Measurements from ENCODE around the gene SERTAD2.

The SERTAD2 gene

GRCh38 chr2:64607381-64608304 lies 46.1 kb downstream of the SERTAD2 start:
- no peak for DNase-seq

- no peak for DNase-seq
Observed at GRCh38 chr2:64606479-64607363, 47.0 kb downstream of the SERTAD2 start.

GRCh38 chr2:64605991-64606478 lies 47.7 kb downstream of the SERTAD2 start:
- DNase-seq: no peak

- no peak for DNase-seq
Observed at GRCh38 chr2:64605026-64605471, 48.7 kb downstream of the SERTAD2 start.

- DNase-seq: no peak
Observed at GRCh38 chr2:64604155-64604554, 49.6 kb downstream of the SERTAD2 start.

GRCh38 chr2:64602436-64602835 lies 51.3 kb downstream of the SERTAD2 start:
- DNase-seq: no peak

GRCh38 chr2:64601785-64602391 lies 51.8 kb downstream of the SERTAD2 start:
- peak; percentile 68 for DNase-seq

- DNase-seq: peak; percentile 86
Observed at GRCh38 chr2:64601034-64601754, 52.5 kb downstream of the SERTAD2 start.

- peak; percentile 42 for DNase-seq
Observed at GRCh38 chr2:64599469-64599868, 54.2 kb downstream of the SERTAD2 start.

GRCh38 chr2:64598226-64598625 lies 55.5 kb downstream of the SERTAD2 start:
- DNase-seq: no peak

GRCh38 chr2:64595397-64596176 lies 58.1 kb downstream of the SERTAD2 start:
- DNase-seq: no peak

GRCh38 chr2:64594226-64594989 lies 59.3 kb downstream of the SERTAD2 start:
- no peak for DNase-seq

GRCh38 chr2:64593035-64593655 lies 60.6 kb downstream of the SERTAD2 start:
- no peak for DNase-seq

- DNase-seq: no peak
Observed at GRCh38 chr2:64591188-64591587, 62.5 kb downstream of the SERTAD2 start.

- DNase-seq: no peak
Observed at GRCh38 chr2:64587561-64587960, 66.2 kb downstream of the SERTAD2 start.

- peak; percentile 51 for DNase-seq
Observed at GRCh38 chr2:64586883-64587481, 66.7 kb downstream of the SERTAD2 start.

GRCh38 chr2:64586054-64586453 lies 67.7 kb downstream of the SERTAD2 start:
- no peak for DNase-seq

- no peak for DNase-seq
Observed at GRCh38 chr2:64582774-64583340, 70.9 kb downstream of the SERTAD2 start.

Measured in RPMI8226 (cell line).